C4-2B (cell line): ENCODE data around the gene ZNF423.

Experiments used
- ZFX ChIP-seq: fragments of 450-650 bp; IDR thresholded peaks from 2 replicates; pipeline ENCODE4 v1.6.1; 2017
- TF ChIP-seq, protein P1 (sequence below): fragments of 450-650 bp; conservative IDR thresholded peaks from 2 replicates; pipeline ENCODE4 v1.5.1; 2017; ENCODE audit warnings: mild to moderate bottlenecking

- TF ChIP-seq, protein P1, sequence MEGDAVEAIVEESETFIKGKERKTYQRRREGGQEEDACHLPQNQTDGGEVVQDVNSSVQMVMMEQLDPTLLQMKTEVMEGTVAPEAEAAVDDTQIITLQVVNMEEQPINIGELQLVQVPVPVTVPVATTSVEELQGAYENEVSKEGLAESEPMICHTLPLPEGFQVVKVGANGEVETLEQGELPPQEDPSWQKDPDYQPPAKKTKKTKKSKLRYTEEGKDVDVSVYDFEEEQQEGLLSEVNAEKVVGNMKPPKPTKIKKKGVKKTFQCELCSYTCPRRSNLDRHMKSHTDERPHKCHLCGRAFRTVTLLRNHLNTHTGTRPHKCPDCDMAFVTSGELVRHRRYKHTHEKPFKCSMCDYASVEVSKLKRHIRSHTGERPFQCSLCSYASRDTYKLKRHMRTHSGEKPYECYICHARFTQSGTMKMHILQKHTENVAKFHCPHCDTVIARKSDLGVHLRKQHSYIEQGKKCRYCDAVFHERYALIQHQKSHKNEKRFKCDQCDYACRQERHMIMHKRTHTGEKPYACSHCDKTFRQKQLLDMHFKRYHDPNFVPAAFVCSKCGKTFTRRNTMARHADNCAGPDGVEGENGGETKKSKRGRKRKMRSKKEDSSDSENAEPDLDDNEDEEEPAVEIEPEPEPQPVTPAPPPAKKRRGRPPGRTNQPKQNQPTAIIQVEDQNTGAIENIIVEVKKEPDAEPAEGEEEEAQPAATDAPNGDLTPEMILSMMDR = no peak
- TF ChIP-seq ZFX = no peak
These were observed 181.5 kb downstream of the ZNF423 start for GRCh38 chr16:49674351-49674851.
